Measurements from ENCODE around the gene BNC1. TPM values are rescaled to one million over a fixed set of nuclear protein-coding genes. Genes with fewer than 3 reads are reported as not detected.

BNC1 gene
- polyA plus RNA-seq, 1 donor, result 4.2 TPM

GRCh38 chr15:83299462-83299861, 15.0 kb upstream of the BNC1 start:
- Histone ChIP-seq H3K4me1 (ENCODE audit: control insufficient read depth, insufficient read depth, low read length) (no peaks in the 10 kb centered on the region), H3K27me3 (ENCODE audit: control insufficient read depth, insufficient read depth, low read length) (peaks cover 4% of the 10 kb centered on the region), H3K36me3 (ENCODE audit: control insufficient read depth, insufficient read depth, low read length) (no peaks in the 10 kb centered on the region), H3K27ac (ENCODE audit: low read length) (no peak overlapping the region), H3K4me3 (ENCODE audit: low read length) (no peak overlapping the region), H3K9me3 (ENCODE audit: control insufficient read depth, low read depth, low read length) (no peaks in the 10 kb centered on the region)
- no peak for DNase-seq
- 100% methylated on average over 1 of the region's 3 CpGs for whole genome bisulfite sequencing (ENCODE audit: insufficient coverage, low lambda C conversion rate)

GRCh38 chr15:83295417-83295816, 11.0 kb upstream of the BNC1 start:
- no peak for DNase-seq
- Histone ChIP-seq H3K36me3 (ENCODE audit: control insufficient read depth, insufficient read depth, low read length) (no peaks in the 10 kb centered on the region), H3K9me3 (ENCODE audit: control insufficient read depth, low read depth, low read length) (no peaks in the 10 kb centered on the region), H3K4me3 (ENCODE audit: low read length) (no peak overlapping the region), H3K27ac (ENCODE audit: low read length) (no peak overlapping the region), H3K4me1 (ENCODE audit: control insufficient read depth, insufficient read depth, low read length) (no peaks in the 10 kb centered on the region), H3K27me3 (ENCODE audit: control insufficient read depth, insufficient read depth, low read length) (peaks cover 3% of the 10 kb centered on the region)
- no CpG with 5 or more reads among the region's 6 CpGs for WGBS (ENCODE audit: insufficient coverage, low lambda C conversion rate)

GRCh38 chr15:83293201-83293600, 8.7 kb upstream of the BNC1 start:
- Histone ChIP-seq H3K36me3 (ENCODE audit: control insufficient read depth, insufficient read depth, low read length) (no peaks in the 10 kb centered on the region), H3K4me3 (ENCODE audit: low read length) (no peak overlapping the region), H3K4me1 (ENCODE audit: control insufficient read depth, insufficient read depth, low read length) (no peaks in the 10 kb centered on the region), H3K27me3 (ENCODE audit: control insufficient read depth, insufficient read depth, low read length) (peaks cover 12% of the 10 kb centered on the region), H3K27ac (ENCODE audit: low read length) (no peak overlapping the region), H3K9me3 (ENCODE audit: control insufficient read depth, low read depth, low read length) (no peaks in the 10 kb centered on the region)
- no CpG with 5 or more reads among the region's 1 CpG for WGBS (ENCODE audit: insufficient coverage, low lambda C conversion rate)
- no peak for DNase-seq

- H3K27me3 ChIP-seq (ENCODE audit: control insufficient read depth, insufficient read depth, low read length), result peaks cover 18% of the 10 kb centered on the region
- no peak for DNase-seq
- H3K9me3 ChIP-seq (ENCODE audit: control insufficient read depth, low read depth, low read length), result no peaks in the 10 kb centered on the region
- H3K4me1 ChIP-seq (ENCODE audit: control insufficient read depth, insufficient read depth, low read length), result no peaks in the 10 kb centered on the region
- H3K27ac ChIP-seq (ENCODE audit: low read length), result no peak overlapping the region
- H3K36me3 ChIP-seq (ENCODE audit: control insufficient read depth, insufficient read depth, low read length), result no peaks in the 10 kb centered on the region
- no peak overlapping the region for H3K4me3 ChIP-seq (ENCODE audit: low read length)
- no CpG with 5 or more reads among the region's 5 CpGs for WGBS (ENCODE audit: insufficient coverage, low lambda C conversion rate)
Observed at GRCh38 chr15:83292317-83292716, 7.9 kb upstream of the BNC1 start.

- Histone ChIP-seq H3K27me3 (ENCODE audit: control insufficient read depth, insufficient read depth, low read length) (peaks cover 36% of the 10 kb centered on the region), H3K9me3 (ENCODE audit: control insufficient read depth, low read depth, low read length) (no peaks in the 10 kb centered on the region), H3K27ac (ENCODE audit: low read length) (no peak overlapping the region), H3K36me3 (ENCODE audit: control insufficient read depth, insufficient read depth, low read length) (no peaks in the 10 kb centered on the region), H3K4me3 (ENCODE audit: low read length) (no peak overlapping the region), H3K4me1 (ENCODE audit: control insufficient read depth, insufficient read depth, low read length) (no peaks in the 10 kb centered on the region)
- DNase-seq, result no peak
- 80% methylated on average over 1 of the region's 4 CpGs for WGBS (ENCODE audit: insufficient coverage, low lambda C conversion rate)
Observed at GRCh38 chr15:83290236-83290635, 5.8 kb upstream of the BNC1 start.

GRCh38 chr15:83289160-83289559, 4.7 kb upstream of the BNC1 start:
- Histone ChIP-seq H3K27ac (ENCODE audit: low read length) (no peak overlapping the region), H3K27me3 (ENCODE audit: control insufficient read depth, insufficient read depth, low read length) (peaks cover 41% of the 10 kb centered on the region), H3K4me3 (ENCODE audit: low read length) (no peak overlapping the region), H3K9me3 (ENCODE audit: control insufficient read depth, low read depth, low read length) (no peaks in the 10 kb centered on the region), H3K36me3 (ENCODE audit: control insufficient read depth, insufficient read depth, low read length) (no peaks in the 10 kb centered on the region), H3K4me1 (ENCODE audit: control insufficient read depth, insufficient read depth, low read length) (no peaks in the 10 kb centered on the region)
- no peak for DNase-seq
- no CpG with 5 or more reads among the region's 1 CpG for WGBS (ENCODE audit: insufficient coverage, low lambda C conversion rate)

GRCh38 chr15:83288381-83288801, 3.9 kb upstream of the BNC1 start:
- Histone ChIP-seq H3K4me3 (ENCODE audit: low read length) (no peak overlapping the region), H3K27me3 (ENCODE audit: control insufficient read depth, insufficient read depth, low read length) (peaks cover 49% of the 10 kb centered on the region), H3K36me3 (ENCODE audit: control insufficient read depth, insufficient read depth, low read length) (no peaks in the 10 kb centered on the region), H3K4me1 (ENCODE audit: control insufficient read depth, insufficient read depth, low read length) (peaks cover 2% of the 10 kb centered on the region), H3K9me3 (ENCODE audit: control insufficient read depth, low read depth, low read length) (no peaks in the 10 kb centered on the region), H3K27ac (ENCODE audit: low read length) (no peak overlapping the region)
- WGBS (ENCODE audit: insufficient coverage, low lambda C conversion rate), result no CpG with 5 or more reads among the region's 7 CpGs
- DNase-seq, result no peak

GRCh38 chr15:83287541-83288027, 3.1 kb upstream of the BNC1 start:
- Histone ChIP-seq H3K36me3 (ENCODE audit: control insufficient read depth, insufficient read depth, low read length) (no peaks in the 10 kb centered on the region), H3K27ac (ENCODE audit: low read length) (no peak overlapping the region), H3K9me3 (ENCODE audit: control insufficient read depth, low read depth, low read length) (no peaks in the 10 kb centered on the region), H3K27me3 (ENCODE audit: control insufficient read depth, insufficient read depth, low read length) (peaks cover 57% of the 10 kb centered on the region), H3K4me3 (ENCODE audit: low read length) (no peak overlapping the region), H3K4me1 (ENCODE audit: control insufficient read depth, insufficient read depth, low read length) (peaks cover 5% of the 10 kb centered on the region)
- WGBS (ENCODE audit: insufficient coverage, low lambda C conversion rate), result no CpG with 5 or more reads among the region's 3 CpGs
- DNase-seq, result no peak

- Histone ChIP-seq H3K27ac (ENCODE audit: low read length) (no peak overlapping the region), H3K27me3 (ENCODE audit: control insufficient read depth, insufficient read depth, low read length) (peaks cover 67% of the 10 kb centered on the region), H3K9me3 (ENCODE audit: control insufficient read depth, low read depth, low read length) (no peaks in the 10 kb centered on the region), H3K36me3 (ENCODE audit: control insufficient read depth, insufficient read depth, low read length) (no peaks in the 10 kb centered on the region), H3K4me1 (ENCODE audit: control insufficient read depth, insufficient read depth, low read length) (peaks cover 5% of the 10 kb centered on the region), H3K4me3 (ENCODE audit: low read length) (no peak overlapping the region)
- DNase-seq, result no peak
- no CpG with 5 or more reads among the region's 9 CpGs for WGBS (ENCODE audit: insufficient coverage, low lambda C conversion rate)
Observed at GRCh38 chr15:83285979-83286553, 1.6 kb upstream of the BNC1 start.

- DNase-seq, result no peak
- Histone ChIP-seq H3K4me3 (ENCODE audit: low read length) (no peak overlapping the region), H3K27me3 (ENCODE audit: control insufficient read depth, insufficient read depth, low read length) (peaks cover 71% of the 10 kb centered on the region), H3K36me3 (ENCODE audit: control insufficient read depth, insufficient read depth, low read length) (no peaks in the 10 kb centered on the region), H3K27ac (ENCODE audit: low read length) (no peak overlapping the region), H3K9me3 (ENCODE audit: control insufficient read depth, low read depth, low read length) (no peaks in the 10 kb centered on the region), H3K4me1 (ENCODE audit: control insufficient read depth, insufficient read depth, low read length) (peaks cover 5% of the 10 kb centered on the region)
- 20% methylated on average over 2 of the region's 19 CpGs for WGBS (ENCODE audit: insufficient coverage, low lambda C conversion rate)
Observed at GRCh38 chr15:83285284-83285978, 967 bp upstream of the BNC1 start.

Data from large intestine (tissue), 3 donors.